Heart left ventricle (tissue), 13 donors: ENCODE data around the gene MIA.

Experiments
- CTCF ChIP-seq, 12 donors: fragments of 200-600 bp; sonication (generic) in 4 of 12; IDR thresholded peaks; one replicate each; pipeline versions ENCODE4 v1.5.0 to v1.8.0; 2018 to 2022; ENCODE audit warnings: antibody characterized with exemption in 12 of 12, mild to moderate bottlenecking in 5 of 12
- POLR2A ChIP-seq, 2 donors: fragments of 450-650 bp; IDR thresholded peaks; one replicate each; pipeline ENCODE4 v1.6.1; 2017; ENCODE audit warnings: antibody characterized with exemption in 2 of 2, mild to moderate bottlenecking in 2 of 2, moderate library complexity in 2 of 2
- donor health status: ischemic (EF 13 %, LVEDD 7.1; RV severe dilation, severe dysfunction).
- donor health status: DM: no; HTN: yes; CAD: no.
- donor health status: DM: no; HTN: no; CAD: no.
- donor health status: ischemic (EF 25% LVEDD 6.9; RV normal size, moderate dysfunction).
- donor health status: ischemic (EF 25% LVEDD 5.7; RV mildly dilated, moderate dysfunction).
- donor health status: ischemic (EF 35%, LVEDD 5.7; RV mildly dilated, moderate dysfunction).
- donor health status: nonischemic (EF 11% LVEDD 7.7; RV severe dilation, severe dysfunction).
- donor health status: DM: yes; HTN: yes; CAD: no.
- donor health status: PGD.
- donor health status: ischemic (EF 29% LVEDD 5.4; RV normal size, mild dysfunction).
- donor health status: nonischemic (EF 23%, LVEDD 6.1; RV moderate dilation, normal function).

- TF ChIP-seq CTCF (IDR thresholded peaks at IDR 0.05) (no peak), POLR2A (IDR thresholded peaks at IDR 0.05) (no peak)
Observed at GRCh38 chr19:40733149-40733548, 42.2 kb upstream of the MIA start.
